Left lobe of liver (tissue), 2 donors: ENCODE measurements around the gene TTBK2. TPM values are rescaled to one million over a fixed set of nuclear protein-coding genes. Genes with fewer than 3 reads are reported as not detected.

Source experiments
- ATAC-seq: fragments of 200-7000 bp; cut with Tn5 transposase; one replicate; pipeline ENCODE4 v1.9.1; 2020; ENCODE audit warnings: mild to moderate bottlenecking, moderate library complexity
- DNase-seq: peaks from one replicate; pipeline ENCODE4 v3.0.0-alpha.2; 2020; ENCODE audit warnings: low spot score
- total RNA-seq: library from RNA; stranded (reverse); gene quantifications from one replicate; pipeline ENCODE4 v1.2.1, GENCODE V29; 2021
- donor health status: DM: no; HTN: no; CAD: no; lungs with moderate emphysema.
- donor health status: DM: no; HTN: yes; CAD: no.

TTBK2 gene
- total RNA-seq, 1 donor from 2014 or later: 6.6 TPM

DNA sequence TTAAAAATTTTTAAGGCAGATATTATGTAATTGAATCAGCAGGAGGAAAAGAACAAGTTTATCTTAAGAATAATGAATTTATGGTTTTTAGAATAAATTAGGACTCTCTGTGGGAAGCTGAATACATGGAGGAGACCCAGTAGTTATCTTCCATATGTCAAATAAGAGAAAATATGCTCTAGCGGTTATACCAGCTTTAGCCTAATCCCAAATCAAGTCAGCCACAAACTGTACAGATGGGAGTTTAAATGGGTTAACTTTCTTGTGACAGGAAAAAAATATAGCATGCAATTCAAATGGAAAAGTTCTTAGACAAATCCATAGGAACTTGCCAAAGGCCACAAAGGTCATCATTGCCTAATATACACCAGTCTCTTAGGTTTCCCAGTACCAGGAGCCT lies 84.3 kb downstream of the TTBK2 start:
- DNase-seq (no peak), ATAC-seq (no peak)

DNA sequence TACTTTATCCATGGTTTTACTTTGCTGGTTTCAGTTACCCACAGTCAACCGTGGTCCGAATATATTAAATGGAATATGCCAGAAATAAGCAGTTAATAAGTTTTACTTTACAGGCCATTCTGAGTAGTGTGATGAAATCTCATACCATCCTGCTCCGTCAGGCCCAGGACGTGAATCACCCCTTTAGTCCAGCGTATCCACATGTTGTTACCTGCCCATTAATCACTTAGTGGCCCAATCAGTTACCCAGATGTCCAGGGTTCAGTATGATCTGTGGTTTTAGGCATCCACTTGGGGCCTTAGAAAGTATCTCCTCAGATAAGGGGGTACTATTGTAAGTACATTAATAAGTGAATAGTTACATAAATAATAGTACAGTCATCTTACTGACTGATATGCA lies 88.0 kb downstream of the TTBK2 start:
- ATAC-seq (no peak), DNase-seq (no peak)

DNA sequence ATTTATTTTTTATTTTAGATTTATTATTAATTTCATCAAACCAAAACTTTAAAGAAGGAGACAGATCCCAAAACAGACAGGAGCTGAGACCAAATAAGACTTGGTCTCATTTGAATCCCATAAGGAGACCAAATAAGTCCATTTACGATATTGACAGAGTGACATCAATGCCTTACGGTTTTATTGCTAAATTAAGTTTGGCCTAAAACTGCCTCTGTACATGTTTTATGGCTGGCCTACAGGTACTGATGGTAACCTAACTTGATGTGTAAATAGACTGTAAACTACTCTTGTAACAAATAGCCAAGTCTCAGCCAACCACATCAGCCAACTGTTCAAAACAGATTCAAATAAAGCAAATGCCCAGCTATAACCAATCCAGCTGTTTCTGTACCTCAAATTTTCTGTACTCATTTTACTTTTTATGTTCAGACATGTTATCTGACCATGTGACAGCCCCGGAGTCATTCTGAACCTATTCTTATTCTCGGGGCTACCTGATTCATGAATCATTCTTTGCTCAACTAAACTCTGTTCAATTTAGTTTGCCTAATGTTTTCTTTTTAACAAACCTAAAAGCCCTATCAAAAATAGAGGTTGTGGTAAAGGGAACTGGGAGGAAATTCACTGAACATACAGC lies 94.2 kb downstream of the TTBK2 start:
- no peak for ATAC-seq
- DNase-seq: no peak

DNA sequence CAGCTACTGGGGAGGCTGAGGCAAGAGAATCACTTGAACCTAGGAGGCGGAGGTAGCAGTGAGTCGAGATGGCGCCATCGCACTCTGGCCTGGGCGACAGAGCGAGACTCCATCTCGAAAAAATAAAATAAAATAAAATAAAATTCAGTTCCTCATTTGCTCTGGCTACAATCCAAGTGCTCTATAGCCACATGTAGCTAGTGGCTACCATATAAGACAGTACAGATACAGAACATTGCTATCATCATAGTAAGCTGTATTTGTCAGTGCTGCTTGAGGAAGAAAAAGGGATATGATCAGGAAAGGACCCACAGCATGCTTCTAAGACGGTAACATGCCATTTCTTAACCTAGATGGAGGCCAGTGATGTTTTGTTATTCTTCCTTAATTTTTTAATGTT lies 95.0 kb downstream of the TTBK2 start:
- ATAC-seq (no peak), DNase-seq (no peak)

DNA sequence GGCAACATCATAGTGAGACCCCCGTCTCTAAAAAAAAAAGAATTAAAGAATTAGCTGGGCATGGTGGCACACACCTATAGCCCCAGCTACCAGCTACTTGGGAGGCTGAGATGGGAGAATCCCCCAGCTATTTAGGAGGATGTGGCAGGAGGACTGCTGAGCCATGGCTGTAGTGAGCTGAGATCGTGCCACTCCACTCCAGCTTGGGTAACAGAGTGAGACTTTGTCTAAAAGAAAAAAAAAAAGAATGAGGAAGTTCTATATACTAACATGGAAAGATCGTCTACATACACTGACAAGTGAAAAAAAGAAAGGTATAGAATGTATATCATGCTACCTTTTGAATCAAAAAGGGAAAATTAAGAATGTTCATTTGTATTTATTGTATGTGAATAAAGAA lies 99.8 kb downstream of the TTBK2 start:
- ATAC-seq: no peak
- no peak for DNase-seq

DNA sequence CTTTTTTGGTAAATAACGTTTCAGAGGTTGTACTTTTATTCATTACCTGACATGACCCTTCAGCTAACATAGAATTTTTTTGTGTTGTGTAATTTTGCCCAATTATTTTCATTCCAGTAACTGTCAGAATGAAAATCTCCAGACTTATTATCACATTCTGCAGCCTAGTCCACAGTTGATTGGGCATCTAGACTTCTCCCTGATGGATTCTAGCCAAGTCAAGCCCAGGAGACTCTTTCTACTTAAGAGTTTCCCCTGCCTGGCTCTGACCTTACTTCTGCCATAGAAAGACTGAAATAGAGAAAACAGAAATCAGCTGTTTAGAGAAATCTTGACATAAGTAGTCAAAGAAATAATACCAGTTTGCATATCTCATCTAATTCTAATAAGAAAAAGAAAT lies 100.8 kb downstream of the TTBK2 start:
- no peak for DNase-seq
- no peak for ATAC-seq

DNA sequence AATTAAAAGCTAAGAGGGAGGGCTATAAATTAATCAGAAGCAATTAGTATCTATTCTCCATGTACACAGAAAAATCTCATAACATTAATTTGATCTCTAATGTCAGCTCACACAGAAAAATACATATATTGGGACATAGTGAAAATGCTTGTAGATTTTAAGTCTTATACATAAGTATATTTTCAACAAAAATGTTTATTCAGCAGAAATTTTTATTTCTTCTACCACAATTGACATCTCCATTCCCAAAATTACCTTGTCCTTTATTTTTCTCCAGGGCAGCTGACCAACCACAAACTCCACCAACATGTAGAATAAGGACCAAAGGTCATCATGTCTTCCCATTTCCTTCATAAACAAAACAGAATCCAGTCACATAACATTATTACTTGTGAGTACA lies 109.1 kb downstream of the TTBK2 start:
- ATAC-seq: no peak

DNA sequence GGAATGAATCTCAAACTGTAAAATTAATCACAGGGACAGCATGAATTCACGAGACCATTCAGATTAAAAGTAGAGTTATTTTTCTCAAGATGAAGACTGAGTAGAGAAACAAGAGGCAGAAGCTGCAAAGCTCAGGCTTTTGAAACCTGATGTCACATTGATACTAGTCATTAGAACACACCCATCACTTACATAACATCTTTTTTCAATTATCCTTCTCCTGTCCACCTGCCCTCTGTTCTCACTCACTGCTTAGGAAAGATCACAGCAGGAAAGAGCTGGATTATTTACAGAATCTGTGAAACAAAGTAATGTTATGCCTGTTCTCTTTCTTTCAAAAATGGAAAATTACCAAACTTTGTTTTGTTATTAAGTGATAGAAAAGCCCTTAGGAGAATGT lies 111.7 kb downstream of the TTBK2 start:
- DNase-seq (no peak), ATAC-seq (no peak)

More for the DNA sequence above, 109.1 kb downstream of the TTBK2 start:
- DNase-seq: no peak

DNA sequence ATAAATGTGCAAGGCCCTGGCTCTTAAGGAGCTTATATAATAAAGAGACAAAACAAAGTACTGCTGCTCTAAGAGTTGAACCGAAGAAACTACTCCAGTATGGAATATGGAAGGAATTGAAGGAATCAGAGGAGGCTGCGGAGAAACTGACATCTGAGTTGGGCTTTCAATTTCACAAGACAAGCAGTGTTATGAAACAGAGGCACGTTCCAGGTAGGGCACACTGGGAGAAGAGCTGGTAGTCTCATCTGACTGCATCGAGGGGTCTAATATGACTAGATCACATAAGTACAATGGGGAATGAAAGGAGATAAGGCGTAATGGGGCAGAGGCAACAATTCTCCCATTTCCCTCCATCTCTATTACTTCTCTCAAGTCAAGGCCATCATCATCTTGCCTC lies 115.3 kb downstream of the TTBK2 start:
- ATAC-seq (no peak), DNase-seq (no peak)

DNA sequence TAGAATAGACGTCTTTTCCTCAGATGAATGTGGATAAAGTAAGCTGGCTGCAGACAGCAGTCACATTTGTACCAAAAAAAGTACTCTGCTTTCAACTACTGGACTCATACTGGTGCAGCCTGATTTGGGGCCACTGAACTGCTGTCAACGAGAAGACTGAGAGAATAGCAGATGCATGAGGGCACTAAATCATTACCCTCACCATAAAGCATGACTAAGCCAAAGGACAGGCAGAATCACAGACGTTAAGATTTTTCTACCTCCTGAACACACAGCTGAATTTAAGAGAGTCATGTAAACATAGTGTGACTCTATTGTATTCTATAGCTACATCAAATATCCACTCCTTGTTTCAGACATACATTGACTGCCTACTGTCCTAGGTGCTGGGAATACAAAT lies 115.8 kb downstream of the TTBK2 start:
- ATAC-seq (no peak), DNase-seq (no peak)

DNA sequence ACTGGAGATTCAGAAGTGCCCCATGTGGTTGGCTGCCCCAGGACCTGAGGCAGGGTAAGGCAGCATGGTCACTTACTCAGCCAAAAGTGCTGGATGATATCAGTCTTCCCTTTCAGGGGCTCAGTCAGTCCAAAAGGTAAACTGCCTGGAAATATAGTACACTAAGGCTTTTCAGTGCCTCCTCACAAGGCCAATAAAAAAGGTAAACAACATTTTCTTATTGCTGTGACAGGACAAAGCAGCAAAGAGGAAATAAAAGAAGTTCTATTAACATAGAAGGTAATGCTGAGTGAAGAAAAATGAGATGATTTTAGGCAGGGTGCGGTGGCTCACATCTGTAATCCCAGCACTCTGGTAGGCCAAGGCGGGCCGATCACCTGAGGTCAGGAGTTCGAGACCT lies 117.1 kb downstream of the TTBK2 start:
- DNase-seq (no peak), ATAC-seq (no peak)

DNA sequence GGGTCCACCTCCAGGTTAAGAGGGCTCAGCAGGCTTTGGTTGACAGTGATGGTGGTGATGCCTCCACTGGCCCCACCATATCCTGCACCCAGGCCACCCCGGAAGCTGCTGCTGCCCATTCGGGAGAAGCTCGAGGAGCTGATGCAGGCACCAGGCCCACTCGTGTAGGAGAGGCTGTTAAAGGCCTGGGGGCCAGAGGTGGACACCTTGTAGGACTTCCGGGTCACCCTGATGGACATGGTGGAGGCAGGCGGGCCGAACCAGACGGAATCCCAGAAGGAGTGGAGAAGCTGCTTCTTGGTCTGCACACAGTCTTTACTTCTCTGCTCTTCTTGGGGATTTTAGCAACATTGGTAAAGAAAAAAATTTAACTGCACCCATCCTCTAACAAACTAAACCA lies 118.4 kb downstream of the TTBK2 start:
- no peak for DNase-seq
- ATAC-seq: no peak

DNA sequence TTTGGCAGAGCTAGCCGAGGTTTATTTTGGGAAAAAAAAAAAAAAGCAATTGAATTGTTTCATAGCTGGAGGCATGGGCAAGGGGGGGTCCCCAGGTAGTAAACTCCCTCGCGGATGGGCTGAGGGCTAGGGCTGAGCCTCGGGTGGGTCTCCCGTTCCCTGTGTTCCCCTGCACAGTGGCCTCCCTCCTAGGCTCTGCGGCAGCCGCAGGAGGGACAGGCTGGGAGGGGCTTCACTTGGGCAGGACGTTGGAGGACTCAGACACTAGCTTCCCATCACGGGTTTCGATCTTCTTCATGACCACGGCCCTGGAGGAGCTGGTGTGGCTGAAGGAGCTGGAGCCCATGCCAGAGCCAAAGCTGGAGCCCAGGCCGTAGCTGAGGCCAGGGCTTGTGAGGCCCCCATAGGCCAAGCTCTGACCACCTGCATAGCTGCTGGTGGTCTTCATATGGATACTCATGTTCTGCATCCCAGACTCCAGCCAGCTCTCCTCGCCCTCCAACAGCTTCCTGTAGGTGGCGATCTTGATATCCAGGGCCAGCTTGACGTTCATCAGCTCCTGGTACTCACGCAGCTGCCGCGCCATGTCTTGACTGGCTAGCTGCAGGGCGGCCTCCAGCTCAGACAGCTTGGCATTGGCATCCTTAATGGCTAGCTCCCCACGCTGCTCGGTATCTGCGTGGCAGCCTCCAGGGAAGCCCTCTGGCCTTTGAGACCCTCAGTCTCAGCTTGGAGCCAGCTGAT lies 119.7 kb downstream of the TTBK2 start:
- DNase-seq (no peak), ATAC-seq (no peak)

DNA sequence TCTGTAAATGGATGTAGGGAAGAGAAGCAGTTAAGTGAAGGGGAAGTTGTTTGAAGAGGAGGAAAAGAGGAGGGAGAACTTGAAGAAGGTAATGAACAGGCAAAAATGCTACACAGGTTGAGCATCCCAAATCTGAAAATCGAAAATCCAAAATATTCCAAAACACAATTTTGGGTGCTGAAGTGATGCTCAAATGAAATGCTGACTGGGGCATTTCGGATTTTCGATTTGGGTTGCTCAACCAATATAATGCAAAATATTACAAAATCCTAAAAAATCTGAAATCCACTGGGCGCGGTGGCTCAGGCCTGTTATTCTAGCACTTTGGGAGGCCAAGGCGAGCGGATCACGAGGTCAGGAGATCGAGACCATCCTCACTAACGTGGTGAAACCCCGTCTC lies 121.8 kb downstream of the TTBK2 start:
- no peak for DNase-seq
- no peak for ATAC-seq

DNA sequence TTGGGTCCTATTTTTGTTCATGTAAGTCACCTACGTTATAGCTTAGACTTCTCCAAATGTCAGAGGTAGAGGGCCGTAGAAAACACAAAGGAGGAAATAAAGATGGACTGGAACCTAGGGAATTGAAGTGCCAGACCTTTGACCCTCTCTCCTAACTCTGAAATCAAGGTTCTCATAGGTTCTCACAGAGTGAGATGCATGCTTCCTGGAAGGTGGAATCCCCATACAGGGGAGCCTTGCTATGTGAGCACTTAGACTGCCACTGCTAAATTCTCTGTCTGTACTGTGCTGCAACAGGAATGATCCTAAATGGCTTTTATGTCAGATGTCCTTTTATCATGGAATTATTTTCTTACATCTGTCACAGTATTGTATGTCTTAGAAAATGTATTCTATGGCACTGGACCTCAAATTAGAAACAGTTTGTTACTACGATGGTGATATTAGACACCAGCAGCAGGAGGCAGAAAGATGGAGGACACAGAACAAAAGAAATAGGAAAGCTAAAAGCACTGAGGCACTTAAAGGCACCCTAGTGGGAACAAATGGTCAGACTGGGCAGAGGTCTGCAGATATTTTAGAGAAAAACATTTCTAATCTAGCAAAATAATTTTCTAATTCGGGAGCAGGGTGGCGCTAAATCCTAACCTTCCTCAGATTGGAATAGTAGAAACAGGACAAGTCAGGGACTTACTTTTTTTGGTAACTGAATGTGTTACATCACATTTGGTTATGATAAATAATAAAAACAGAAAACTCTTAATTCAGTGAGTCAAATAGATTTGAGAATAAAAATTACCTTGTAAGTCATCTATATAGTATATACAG lies 123.4 kb downstream of the TTBK2 start:
- no peak for ATAC-seq
- no peak for DNase-seq

DNA sequence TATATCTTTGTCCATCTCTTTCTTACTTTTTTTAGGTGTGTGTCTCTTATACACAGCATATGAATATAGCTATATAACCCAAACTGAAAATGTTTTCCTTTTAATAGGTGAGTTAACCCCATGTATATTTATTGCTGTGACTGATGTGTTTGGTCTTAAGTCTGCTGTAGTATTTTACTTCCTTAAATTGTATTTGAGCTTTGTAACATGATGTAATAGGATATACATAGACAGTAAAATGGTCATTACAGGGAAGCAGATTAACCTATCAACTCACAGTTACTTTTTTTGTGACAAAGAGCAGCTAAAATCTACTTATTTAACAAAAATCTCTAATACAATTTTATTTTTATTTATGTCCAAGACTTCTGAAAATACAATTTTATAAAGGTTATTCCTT lies 131.9 kb downstream of the TTBK2 start:
- DNase-seq (no peak), ATAC-seq (no peak)

DNA sequence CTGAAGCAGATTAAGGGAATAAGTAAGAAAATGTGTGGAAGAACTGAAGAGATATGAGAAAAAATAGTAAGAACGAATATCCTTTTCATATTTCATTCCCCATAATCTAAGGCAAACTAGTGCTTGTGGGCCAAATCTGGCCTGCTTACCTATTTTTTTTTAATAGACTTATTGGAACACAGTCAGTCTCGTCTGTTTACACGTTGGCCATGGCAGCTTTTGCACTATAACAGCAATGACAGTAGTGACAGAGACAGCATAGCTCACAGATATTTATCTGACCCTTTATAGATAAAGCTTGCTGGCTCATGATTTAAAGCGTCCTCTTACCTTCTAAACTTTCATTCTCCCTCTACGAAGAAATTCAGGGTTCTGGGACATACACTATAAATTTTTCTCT lies 133.6 kb downstream of the TTBK2 start:
- no peak for DNase-seq
- ATAC-seq: no peak

DNA sequence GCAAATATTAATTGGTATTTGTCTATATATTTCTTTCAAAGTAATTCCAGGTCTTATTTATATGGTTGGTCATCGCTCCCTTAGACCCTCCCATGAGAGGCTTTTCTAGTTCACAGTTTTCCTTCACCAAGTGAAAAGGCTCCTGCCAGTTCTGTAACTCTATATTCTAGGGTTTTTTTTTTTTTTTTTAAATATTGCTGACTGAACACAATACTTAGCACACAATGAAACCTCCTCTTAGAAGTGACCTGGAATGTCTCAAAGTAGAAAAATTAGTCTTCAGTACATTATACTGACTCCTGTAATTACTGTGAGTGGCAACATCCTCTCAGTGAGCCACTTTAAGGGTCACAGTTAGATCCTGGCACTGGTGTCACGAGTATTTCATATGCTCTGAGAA lies 135.0 kb downstream of the TTBK2 start:
- DNase-seq (no peak), ATAC-seq (no peak)

DNA sequence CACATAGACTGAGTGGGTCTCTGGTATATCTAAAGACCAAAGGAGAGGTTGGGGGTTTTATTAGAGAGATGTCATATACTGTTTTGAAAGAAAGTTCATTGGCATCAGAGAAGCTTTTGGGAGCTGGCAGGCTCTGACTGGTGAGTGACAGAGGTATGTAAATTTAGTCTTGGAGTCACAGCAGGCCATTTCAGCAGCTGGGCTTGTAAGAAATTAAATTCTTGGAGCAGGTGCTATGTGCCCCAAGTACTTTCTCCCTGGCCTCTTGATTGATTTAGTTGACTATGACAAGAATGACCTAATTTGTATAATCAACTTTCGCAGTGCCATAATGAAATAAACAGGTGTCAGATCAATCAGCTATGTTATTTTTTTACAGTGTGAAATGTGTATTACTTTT lies 135.9 kb downstream of the TTBK2 start:
- no peak for DNase-seq
- no peak for ATAC-seq

DNA sequence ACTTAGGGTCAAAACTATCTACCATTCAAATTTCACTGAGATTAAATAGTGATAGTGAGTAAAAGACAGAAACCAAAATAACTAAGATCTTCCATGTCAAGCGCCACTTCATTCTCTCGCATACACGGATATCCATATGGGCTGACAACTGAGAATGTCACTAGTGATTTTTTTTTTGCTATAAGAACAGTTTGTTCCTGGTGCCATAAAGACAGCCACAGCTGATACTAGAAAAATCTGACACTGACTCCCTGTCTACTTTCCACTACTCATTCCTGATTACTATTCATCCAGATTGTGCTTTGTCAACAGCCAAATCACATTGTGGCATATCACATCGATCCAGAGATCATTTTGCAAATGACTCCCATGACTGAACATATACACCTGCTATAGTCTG lies 137.9 kb downstream of the TTBK2 start:
- DNase-seq (no peak), ATAC-seq (no peak)

DNA sequence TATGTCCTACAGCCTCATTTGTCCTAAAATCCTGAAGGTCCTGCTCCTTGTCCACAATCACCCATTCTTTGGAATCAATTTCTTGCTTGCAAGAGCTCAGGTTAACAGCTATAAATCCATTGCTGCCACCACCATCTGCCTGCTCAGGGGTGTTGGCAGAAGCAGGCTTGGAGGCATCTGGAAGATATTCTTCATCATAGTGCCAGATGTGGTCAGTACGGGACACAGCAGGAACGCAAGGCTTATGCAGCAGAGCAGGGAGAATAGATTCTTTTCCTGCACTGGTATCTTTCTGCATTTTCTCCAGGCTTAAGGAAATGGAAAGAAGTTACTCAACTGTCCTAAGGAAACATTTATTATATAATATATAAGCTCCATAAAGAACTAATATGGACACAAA lies 145.2 kb downstream of the TTBK2 start:
- no peak for ATAC-seq
- no peak for DNase-seq

DNA sequence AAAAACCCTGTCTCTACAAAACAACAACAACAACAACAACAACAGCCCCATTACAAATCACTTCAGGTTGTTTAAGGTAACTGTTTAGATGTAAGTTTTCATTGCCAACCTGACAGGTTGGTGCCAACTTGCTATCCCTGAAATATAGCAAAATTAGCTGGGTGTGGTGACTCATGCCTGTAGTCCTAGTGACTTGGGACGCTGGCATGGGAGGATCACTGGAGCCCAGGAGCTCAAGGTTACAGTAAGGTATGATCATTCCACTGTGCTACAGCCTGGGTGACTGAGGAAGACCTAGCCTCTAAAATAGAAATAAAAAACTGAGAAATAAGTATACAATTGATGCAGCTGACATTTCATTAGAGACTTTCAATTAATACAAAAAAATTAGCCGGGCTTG lies 147.7 kb downstream of the TTBK2 start:
- DNase-seq (no peak), ATAC-seq (no peak)
